IMR-90 (cell line): Measurements from ENCODE around the gene FBH1. TPM values are rescaled to one million over a fixed set of nuclear protein-coding genes. Genes with fewer than 3 reads are reported as not detected.

Experiments used
- ATAC-seq: fragments of 200-7000 bp; cut with Tn5 transposase; 2 replicates; pipeline ENCODE4 v1.9.1; 2020; ENCODE audit warnings: low read depth, mild to moderate bottlenecking, moderate library complexity
- BruUV-seq: library from RNA; stranded (reverse); fragments of 400-500 nt; replicated peaks from 2 replicates; lab custom pipeline; 2021; lab: Mats Ljungman, UMichigan
- CTCF ChIA-PET: fragments of 300-600 bp; formaldehyde crosslinking; extraction: SDS; loops from one replicate; lab custom pipeline; 2021; ENCODE audit warnings: antibody characterized with exemption; lab: Yijun Ruan, JAX
- POLR2A ChIA-PET: fragments of 300-600 bp; sonication (Branson Sonifier 250); formaldehyde crosslinking; loops from one replicate; lab custom pipeline; 2022; ENCODE audit warnings: antibody characterized with exemption; ENCODE audit not compliant: unreplicated experiment; lab: Charles Lee
- DNase-seq: peaks from one replicate; pipeline ENCODE4 v3.0.0; 2013
- H2AFZ ChIP-seq: replicated peaks from 2 replicates; pipeline ENCODE3; 2013; ENCODE audit warnings: low read length, mild to moderate bottlenecking; ENCODE audit not compliant: poor library complexity
- H2AK5ac ChIP-seq: 2 replicates; pipeline ENCODE4 v1.6.1; 2013; ENCODE audit warnings: low read depth, low read length, inconsistent platforms
- H2AK9ac ChIP-seq: replicated peaks from 2 replicates; pipeline ENCODE3; 2013; ENCODE audit warnings: mild to moderate bottlenecking, low read depth, low read length, moderate library complexity; ENCODE audit not compliant: poor library complexity
- H2BK120ac ChIP-seq: 2 replicates; pipeline ENCODE4 v1.6.1; 2013; ENCODE audit warnings: low read depth, low read length, inconsistent platforms
- H2BK15ac ChIP-seq: 3 replicates; pipeline ENCODE4 v1.6.1; 2013; ENCODE audit warnings: low read depth, low read length, inconsistent platforms
- H2BK20ac ChIP-seq: 2 replicates; pipeline ENCODE4 v1.6.1; 2013; ENCODE audit warnings: low read depth, mild to moderate bottlenecking, inconsistent platforms, low read length, moderate library complexity
- H2BK5ac ChIP-seq: 2 replicates; pipeline ENCODE4 v1.6.1; 2013; ENCODE audit warnings: mild to moderate bottlenecking, low read depth, low read length, inconsistent platforms; ENCODE audit not compliant: poor library complexity, severe bottlenecking
- H3K14ac ChIP-seq: replicated peaks from 2 replicates; pipeline ENCODE4 v1.6.1; 2013; ENCODE audit warnings: low read depth, low read length, inconsistent platforms
- H3K18ac ChIP-seq: 2 replicates; pipeline ENCODE4 v1.6.1; 2013; ENCODE audit warnings: low read depth, low read length, control low read depth
- H3K23ac ChIP-seq: 2 replicates; pipeline ENCODE4 v1.6.1; 2013; ENCODE audit warnings: low read depth, low read length, inconsistent platforms
- H3K27ac ChIP-seq: 2 replicates; pipeline ENCODE4 v1.5.1; 2013; ENCODE audit warnings: mild to moderate bottlenecking, control low read depth, low read length; ENCODE audit not compliant: insufficient read depth
- H3K27me3 ChIP-seq: 2 replicates; pipeline ENCODE4 v1.6.1; 2013; ENCODE audit warnings: low read length; ENCODE audit not compliant: control insufficient read depth, insufficient read depth
- H3K36me3 ChIP-seq: 2 replicates; pipeline ENCODE4 v1.6.1; 2013; ENCODE audit warnings: low read length, mixed read lengths; ENCODE audit not compliant: control insufficient read depth, insufficient read depth
- H3K4ac ChIP-seq: 2 replicates; pipeline ENCODE4 v1.6.1; 2013; ENCODE audit warnings: low read depth, low read length, inconsistent platforms
- H3K4me1 ChIP-seq: 2 replicates; pipeline ENCODE4 v1.6.1; 2013; ENCODE audit warnings: low read length, mixed read lengths; ENCODE audit not compliant: control insufficient read depth, insufficient read depth
- H3K4me2 ChIP-seq: 2 replicates; pipeline ENCODE4 v1.6.1; 2013; ENCODE audit warnings: low read depth, mild to moderate bottlenecking, control low read depth, low read length, moderate library complexity
- H3K4me3 ChIP-seq: 2 replicates; pipeline ENCODE4 v1.5.1; 2013; ENCODE audit warnings: low read depth, mild to moderate bottlenecking, control low read depth, low read length, moderate library complexity; ENCODE audit not compliant: insufficient read depth
- H3K56ac ChIP-seq: 2 replicates; pipeline ENCODE4 v1.6.1; 2013; ENCODE audit warnings: low read length, inconsistent platforms; ENCODE audit not compliant: insufficient read depth; ENCODE audit errors: extremely low read depth
- H3K79me1 ChIP-seq, 2 experiments: 2 replicates each; pipeline ENCODE4 v1.6.1; 2013; ENCODE audit warnings: low read length in 2 of 2, inconsistent platforms in 1 of 2, low read depth in 1 of 2
- H3K9ac ChIP-seq: 2 replicates; pipeline ENCODE4 v1.6.1; 2013; ENCODE audit warnings: low read depth, low read length, control low read depth
- H3K9me1 ChIP-seq: 2 replicates; pipeline ENCODE4 v1.6.1; 2013; ENCODE audit warnings: low read length, inconsistent platforms; ENCODE audit not compliant: insufficient read depth
- H3K9me3 ChIP-seq: 2 replicates; pipeline ENCODE4 v1.6.1; 2013; ENCODE audit warnings: low read length; ENCODE audit not compliant: control insufficient read depth, insufficient read depth
- H4K20me1 ChIP-seq: 2 replicates; pipeline ENCODE4 v1.6.1; 2013; ENCODE audit warnings: low read length, inconsistent platforms; ENCODE audit not compliant: insufficient read depth
- H4K5ac ChIP-seq: 2 replicates; pipeline ENCODE4 v1.6.1; 2013; ENCODE audit warnings: mild to moderate bottlenecking, low read depth, low read length, control low read depth
- H4K8ac ChIP-seq, 2 experiments: 2 replicates each; pipeline ENCODE4 v1.6.1; 2013; ENCODE audit warnings: low read depth in 2 of 2, low read length in 2 of 2, control low read depth in 1 of 2, inconsistent platforms in 1 of 2
- H4K91ac ChIP-seq: 2 replicates; pipeline ENCODE4 v1.6.1; 2013; ENCODE audit warnings: low read depth, low read length, inconsistent platforms; ENCODE audit not compliant: insufficient read depth
- BHLHE40 ChIP-seq: fragments of 150-350 bp; IDR thresholded peaks from 2 replicates; pipeline ENCODE4 v1.6.1; 2016; ENCODE audit warnings: mild to moderate bottlenecking, low read depth, low read length
- RCOR1 ChIP-seq: IDR thresholded peaks from 2 replicates; pipeline ENCODE4 v1.6.1; 2012; ENCODE audit warnings: mild to moderate bottlenecking, low read length, improper control_type of control experiment; ENCODE audit not compliant: insufficient replicate concordance
- WGBS, 2 experiments: methylation state at CpG; one replicate each; pipeline versions ENCODE4 v1.1.5 to v1.1.7; 2013; ENCODE audit warnings: missing lambda C conversion rate in 2 of 2; ENCODE audit not compliant: insufficient read length in 1 of 2; ENCODE audit errors: extremely low coverage in 2 of 2; 5-methylcytosine and 5-hydroxymethylcytosine counted together
- dilution Hi-C: fragments of 300-500 bp; cut with HindIII; formaldehyde crosslinking; loops from one replicate; pipeline ENCODE4 v1.14.3; 2018; ENCODE audit warnings: low sequenced_read_pairs; ENCODE audit not compliant: unreplicated experiment
- in situ Hi-C: fragments of 300-500 bp; cut with MboI; formaldehyde crosslinking; loops from 3 replicates; pipeline ENCODE4 v1.14.3; 2019; ENCODE audit warnings: low sequenced_read_pairs, inconsistent platforms, mixed read lengths
- intact Hi-C: fragments of 100-400 bp; cut with micrococcal nuclease; formaldehyde crosslinking; loops from 2 replicates; pipeline ENCODE4 v1.10.0; 2022
- polyA plus RNA-seq, 3 experiments: library from polyadenylated mRNA; depleted of rRNA; stranded (reverse); fragments of >200 nt; gene quantifications; 2 replicates each; pipeline ENCODE4 v1.2.3, GENCODE V29; 2012; ENCODE audit warnings: low replicate concordance in 1 of 3
- total RNA-seq: library from RNA; depleted of rRNA; stranded (reverse); fragments of >200 nt; gene quantifications from 2 replicates; pipeline ENCODE4 v1.2.3, GENCODE V29; 2012
- TF ChIP-seq, protein P1 (sequence below): conservative IDR thresholded peaks from 2 replicates; pipeline ENCODE4 v1.5.1; 2012; ENCODE audit warnings: mild to moderate bottlenecking, low read depth, low read length, improper control_type of control experiment

FBH1 gene
- total and polyA plus RNA-seq, 2 of the 4 experiments (the other 2 are of a cell fraction) = 59.3 to 72.2 TPM

DNA sequence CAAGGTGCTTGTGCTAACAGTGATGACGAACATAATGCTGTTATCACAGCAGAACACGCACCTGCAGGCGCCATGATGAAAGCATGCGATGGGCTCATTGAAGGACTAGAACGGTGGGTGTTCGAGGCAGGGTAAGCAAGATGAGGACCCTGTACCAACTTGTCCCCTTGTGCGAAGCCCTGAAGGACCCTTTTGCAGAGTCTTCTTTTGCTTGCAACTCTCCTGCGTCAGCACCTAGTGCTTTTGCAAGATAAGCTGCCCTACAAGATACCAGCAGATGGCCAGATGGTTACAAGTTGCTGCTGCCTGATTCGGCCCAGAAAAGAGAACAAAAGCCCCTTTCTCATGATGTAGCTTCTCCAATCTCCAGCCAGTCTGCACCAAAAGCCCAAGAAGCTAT, 91.5 kb downstream of the FBH1 start:
- CTCF ChIA-PET = no interaction called here
- H3K4ac ChIP-seq = no peak overlapping the region

More for the DNA sequence above, 91.5 kb downstream of the FBH1 start:
- H3K36me3 ChIP-seq = no peaks in the 10 kb centered on the region
- no peaks in the 10 kb centered on the region for H3K9me3 ChIP-seq
- no peak overlapping the region for H3K18ac ChIP-seq
- no peak overlapping the region for H2BK120ac ChIP-seq
- no peak for DNase-seq
- H3K23ac ChIP-seq = no peak overlapping the region
- H2AK9ac ChIP-seq = no peak overlapping the region
- no peaks in the 10 kb centered on the region for H3K27me3 ChIP-seq
- dilution Hi-C loops = no loop called here
- in situ Hi-C loops = no loop called here
- POLR2A ChIA-PET = no interaction called here
- H3K14ac ChIP-seq = no peak overlapping the region
- 91% methylated on average over 9 of the region's 9 CpGs; no CpG with 5 or more reads in 1 of the 2 experiments for WGBS, 2 experiments
- H2BK15ac ChIP-seq = no peak overlapping the region
- BruUV-seq = no TSS peak
- intact Hi-C loops = no loop called here
- no peak overlapping the region for H2AFZ ChIP-seq
- no peak overlapping the region for H2BK5ac ChIP-seq
- no peak overlapping the region for H3K9ac ChIP-seq
- H4K5ac ChIP-seq = no peak overlapping the region
- no peak overlapping the region for H3K4me2 ChIP-seq
- no peak overlapping the region for H4K8ac ChIP-seq
- no peak for ATAC-seq
- TF ChIP-seq, protein P1, sequence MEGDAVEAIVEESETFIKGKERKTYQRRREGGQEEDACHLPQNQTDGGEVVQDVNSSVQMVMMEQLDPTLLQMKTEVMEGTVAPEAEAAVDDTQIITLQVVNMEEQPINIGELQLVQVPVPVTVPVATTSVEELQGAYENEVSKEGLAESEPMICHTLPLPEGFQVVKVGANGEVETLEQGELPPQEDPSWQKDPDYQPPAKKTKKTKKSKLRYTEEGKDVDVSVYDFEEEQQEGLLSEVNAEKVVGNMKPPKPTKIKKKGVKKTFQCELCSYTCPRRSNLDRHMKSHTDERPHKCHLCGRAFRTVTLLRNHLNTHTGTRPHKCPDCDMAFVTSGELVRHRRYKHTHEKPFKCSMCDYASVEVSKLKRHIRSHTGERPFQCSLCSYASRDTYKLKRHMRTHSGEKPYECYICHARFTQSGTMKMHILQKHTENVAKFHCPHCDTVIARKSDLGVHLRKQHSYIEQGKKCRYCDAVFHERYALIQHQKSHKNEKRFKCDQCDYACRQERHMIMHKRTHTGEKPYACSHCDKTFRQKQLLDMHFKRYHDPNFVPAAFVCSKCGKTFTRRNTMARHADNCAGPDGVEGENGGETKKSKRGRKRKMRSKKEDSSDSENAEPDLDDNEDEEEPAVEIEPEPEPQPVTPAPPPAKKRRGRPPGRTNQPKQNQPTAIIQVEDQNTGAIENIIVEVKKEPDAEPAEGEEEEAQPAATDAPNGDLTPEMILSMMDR = no peak
- TF ChIP-seq BHLHE40 (no peak), RCOR1 (no peak)
- H4K91ac ChIP-seq = no peak overlapping the region
- no peak overlapping the region for H3K56ac ChIP-seq
- H2AK5ac ChIP-seq = no peak overlapping the region
- peaks cover 3 to 4% of the 10 kb centered on the region in 2 experiments; a peak in 1 of 4 replicates for H3K79me1 ChIP-seq
- no peak overlapping the region for H3K4me3 ChIP-seq
- no peaks in the 10 kb centered on the region for H4K20me1 ChIP-seq
- H2BK20ac ChIP-seq = no peak overlapping the region
- H3K4me1 ChIP-seq = peaks cover 4% of the 10 kb centered on the region; the same call in 1 of the 2 replicates
- no peak overlapping the region for H3K27ac ChIP-seq
- H3K9me1 ChIP-seq = no peaks in the 10 kb centered on the region; the same call in 1 of the 2 replicates
